Measurements from ENCODE around the gene BMP4.

BMP4 gene

DNA sequence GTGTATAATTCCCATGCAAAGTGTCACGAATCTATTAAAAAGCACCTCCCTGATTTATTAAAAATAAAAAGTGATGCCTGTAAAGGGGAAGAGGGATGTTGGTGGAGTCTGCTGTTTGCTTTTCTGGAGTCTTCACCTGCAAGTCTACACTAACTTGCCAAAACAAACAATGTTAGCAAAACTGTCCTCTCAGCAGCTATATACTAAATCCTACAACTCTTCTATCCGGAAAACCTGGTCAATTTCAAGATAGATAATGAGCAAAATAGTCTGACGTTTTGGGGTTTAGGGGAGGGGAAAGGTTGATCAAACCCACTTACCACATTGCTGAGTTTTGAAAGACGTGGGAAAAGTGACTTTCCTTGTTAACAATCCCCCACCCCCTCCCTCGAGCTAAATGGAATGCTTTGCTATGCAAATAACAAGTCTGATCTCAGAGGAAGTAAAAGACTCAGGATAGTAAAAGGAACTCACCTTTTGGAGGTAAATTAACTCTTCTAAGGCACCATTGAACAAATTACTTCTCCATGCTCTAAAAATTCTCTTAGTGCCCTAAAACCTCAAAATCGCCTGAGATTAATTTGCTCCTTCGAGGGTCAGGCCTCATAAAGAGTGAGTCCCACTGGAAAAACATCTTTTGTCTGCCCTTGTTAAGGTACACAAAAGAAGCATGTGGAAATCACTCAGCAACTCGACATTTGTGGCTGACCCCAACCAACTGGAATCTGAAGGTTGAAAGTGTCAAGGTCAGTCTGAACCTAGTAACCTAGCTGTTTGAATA is 13.5 kb downstream of the BMP4 start:
- no peak for DNase-seq

DNA sequence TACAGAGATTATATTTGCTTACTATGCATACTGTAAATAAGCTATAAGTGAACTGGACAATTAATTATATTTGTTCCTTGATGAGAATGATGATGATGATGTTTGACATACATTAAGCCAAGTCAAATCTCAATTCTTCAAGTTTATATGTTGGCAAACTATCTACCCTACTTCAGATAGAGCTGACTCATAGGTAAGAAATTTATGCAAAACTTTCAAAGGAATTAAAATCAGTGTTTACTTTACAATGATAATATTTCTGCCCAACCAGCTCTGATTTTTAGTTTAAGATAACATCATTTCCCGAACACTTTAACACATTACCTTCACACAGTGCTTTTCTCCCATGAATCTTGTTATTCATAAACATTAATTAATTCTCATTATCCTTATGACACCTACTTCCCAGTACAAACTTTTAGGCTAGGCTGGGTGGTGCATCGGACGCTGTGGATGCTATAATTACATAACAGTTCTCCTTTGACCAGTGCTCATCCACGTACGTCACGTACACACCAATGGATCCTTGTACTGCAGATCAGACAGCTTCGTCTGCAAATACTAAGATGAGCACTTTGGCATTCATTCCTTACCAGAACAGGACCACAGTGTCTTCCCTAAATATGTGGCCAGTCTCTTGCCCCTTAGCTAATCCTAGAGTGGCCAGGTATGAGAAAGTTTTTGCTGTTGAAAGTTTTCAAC is 18.3 kb downstream of the BMP4 start:
- no peak for DNase-seq

DNA sequence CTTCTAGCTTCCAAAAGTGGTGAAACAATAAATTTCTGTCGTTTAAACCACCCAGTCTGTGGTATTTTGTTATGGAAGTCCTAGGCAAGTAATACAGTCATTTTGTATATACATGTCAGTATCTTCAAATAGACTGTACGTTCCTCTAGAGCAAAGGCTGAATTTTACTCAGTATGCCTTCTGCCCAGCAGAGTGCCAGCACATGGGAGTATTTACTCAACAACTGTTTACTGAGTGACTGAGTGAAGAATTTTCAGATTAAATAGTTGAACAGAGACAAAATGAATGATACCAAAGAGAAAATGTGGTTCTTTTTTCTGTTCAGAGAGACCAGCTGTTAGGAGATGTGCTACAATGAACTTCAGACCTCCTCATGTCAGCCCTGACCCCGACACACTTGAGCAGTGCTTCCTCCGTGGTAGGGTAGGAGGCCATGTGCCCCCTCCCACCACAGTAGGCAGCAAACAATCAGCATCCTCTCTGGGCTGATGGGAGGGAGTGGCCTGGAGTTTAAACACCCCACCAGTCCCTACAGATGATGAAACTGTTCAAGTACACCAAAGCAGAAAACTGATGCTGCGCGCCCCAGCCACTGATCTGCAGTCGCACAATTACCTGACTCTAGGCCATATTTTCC is 21.7 kb downstream of the BMP4 start:
- no peak for DNase-seq

DNA sequence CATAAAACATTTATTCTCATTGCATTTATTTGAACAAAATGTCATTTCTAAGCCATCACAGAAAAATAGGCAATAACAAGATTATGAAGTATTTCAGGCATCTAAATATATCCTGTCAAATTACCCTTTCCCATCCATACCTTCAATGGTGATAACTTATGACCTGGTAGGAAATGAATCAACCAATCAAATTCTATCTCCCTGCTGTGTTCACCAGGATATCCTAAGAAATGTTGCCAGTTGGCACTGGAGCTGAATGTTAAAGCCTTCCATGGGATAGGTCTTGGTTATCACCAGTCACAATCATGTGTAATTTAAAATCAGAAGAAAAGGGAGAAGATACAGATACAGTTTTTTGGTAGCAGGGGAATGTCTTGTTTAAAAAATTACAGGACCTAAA is 23.7 kb downstream of the BMP4 start:
- DNase-seq, result no peak

DNA sequence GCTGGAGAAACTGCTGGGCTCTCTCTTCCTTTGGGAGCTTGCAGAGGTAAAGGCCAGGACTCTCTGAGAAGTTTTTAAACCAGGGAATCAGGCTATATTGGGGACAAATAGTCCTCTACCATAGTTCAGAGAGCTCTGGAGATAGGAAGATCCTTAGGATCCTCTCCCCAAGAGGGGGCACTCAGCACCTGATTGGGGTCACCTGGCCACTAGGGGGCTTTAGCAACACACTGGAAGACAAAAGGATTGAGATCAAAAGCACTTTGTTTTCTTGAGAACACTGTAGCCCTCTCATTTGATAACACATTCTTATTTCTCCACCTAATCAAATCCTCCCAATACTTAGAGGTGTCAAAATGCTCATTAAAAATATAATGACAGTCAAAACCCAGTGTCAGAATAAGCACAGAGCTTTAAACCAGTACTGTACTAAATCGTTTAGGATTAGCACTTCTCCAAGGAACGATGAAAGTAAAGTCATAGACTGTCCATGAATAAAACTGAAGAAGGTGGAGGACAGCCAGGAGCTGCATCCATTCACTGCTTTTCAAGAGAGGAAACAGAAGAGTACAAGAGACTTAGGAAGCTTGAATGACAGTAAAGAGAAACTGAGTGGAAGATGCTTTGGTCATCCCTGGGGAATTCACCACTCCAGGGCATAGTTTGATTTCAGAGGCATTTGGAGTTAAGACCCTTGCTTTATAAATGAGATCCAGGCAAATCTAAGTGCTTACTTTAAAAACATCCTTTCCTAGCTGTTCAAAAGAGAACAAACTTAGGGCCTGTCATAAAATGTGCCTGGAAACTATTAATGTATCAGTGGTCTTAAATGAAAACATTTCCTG is 26.5 kb downstream of the BMP4 start:
- no peak for DNase-seq

DNA sequence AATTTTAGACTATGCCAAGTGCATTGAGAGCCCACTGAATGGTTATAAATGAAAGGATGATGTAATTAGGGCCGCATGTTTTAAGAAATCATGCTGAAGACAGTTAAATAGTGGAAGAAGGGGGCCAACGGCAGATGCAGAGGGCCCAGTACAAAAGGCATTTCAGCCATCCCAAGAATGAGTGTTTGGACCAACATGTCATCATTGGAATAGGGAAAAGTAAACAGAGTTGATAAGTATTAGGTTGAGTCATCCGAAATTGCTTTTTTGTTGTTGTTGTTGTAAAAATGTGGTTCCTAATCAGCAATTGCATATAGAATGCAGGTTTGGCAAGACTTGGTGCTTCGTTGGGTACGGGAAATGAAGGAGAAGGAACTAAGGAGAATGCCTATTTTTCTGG is 29.5 kb downstream of the BMP4 start:
- no peak for DNase-seq

DNA sequence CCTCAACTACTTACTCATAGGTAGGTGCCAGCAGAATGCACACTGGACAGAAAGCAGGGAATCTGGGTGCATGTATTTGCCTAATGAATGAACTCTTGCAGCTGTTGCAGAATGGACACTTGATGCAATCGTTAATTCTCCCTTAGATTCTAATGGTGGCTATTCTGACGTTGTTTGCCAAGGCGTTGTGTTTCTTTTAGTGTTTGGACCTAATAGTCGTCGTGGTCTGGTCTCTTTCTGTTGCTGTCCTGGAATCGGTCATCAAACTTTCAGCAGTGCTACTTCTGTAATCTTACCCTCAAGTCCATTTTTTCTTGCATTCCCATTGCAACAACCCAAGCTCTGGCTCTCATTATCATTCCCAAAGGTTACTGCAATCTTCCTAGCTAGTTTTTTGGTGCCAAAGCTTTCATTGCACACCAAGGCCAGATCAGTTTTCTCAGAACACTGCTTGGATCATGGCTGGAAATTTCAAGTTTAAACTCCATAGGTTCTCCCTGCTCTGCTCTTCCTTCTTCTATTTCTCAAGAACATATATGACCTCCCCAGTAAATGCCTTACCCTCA is 31.3 kb downstream of the BMP4 start:
- DNase-seq, result no peak

DNA sequence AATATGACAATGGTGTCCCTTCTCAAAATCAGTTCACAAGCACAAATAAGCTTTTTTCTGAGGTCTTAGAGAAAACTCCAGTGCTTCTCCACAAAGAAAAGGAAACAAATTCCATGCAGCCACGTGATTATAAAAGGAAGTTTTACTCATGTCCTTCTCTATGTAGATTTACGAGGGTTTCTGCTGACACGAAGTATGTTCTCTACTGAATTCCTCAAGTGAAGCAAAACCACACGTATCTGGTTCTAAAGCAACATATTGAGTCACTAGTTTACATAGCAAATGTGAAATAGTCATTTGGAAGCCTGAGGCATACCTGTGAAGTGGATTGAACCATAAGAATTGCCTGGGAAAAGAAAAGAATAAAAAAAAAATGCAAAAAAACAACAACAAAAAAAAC is 31.9 kb downstream of the BMP4 start:
- no peak for DNase-seq

DNA sequence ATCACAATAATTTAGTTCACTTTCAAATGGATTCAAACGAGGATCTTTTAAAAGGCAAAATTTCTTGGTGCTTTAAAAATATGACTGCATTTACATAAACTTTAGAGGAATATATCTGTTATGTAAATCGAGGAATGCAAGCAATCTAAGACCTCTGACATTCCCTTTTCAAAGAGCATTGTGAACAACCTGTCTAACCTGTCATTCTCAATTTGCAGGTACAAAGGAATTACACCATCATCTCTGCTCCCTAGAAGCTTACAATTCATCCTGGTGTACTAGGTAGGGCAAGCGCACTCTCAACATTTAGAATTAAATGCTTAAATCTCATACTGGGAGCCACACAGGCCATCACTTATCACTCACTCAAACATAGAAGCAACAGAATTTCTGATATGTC is 35.6 kb downstream of the BMP4 start:
- DNase-seq, result no peak

DNA sequence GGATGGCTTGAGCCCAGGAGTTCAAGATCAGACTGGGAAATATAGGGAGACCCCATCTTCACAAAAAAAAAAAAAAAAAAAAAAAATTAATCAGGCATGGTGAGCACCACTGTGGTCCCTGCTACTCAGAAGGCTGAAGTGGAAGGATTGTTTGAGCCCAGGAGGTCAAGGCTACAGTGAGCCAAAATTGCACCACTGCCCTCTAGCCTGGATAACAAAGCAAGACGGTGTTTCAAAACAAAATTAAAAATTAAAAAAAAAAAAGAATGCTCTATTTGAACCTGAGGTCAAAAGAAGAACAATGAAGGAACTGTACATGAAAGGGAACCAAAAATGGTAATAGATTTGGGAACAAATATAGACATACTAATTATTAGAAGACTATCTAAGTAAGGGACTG is 40.4 kb downstream of the BMP4 start:
- no peak for DNase-seq

DNA sequence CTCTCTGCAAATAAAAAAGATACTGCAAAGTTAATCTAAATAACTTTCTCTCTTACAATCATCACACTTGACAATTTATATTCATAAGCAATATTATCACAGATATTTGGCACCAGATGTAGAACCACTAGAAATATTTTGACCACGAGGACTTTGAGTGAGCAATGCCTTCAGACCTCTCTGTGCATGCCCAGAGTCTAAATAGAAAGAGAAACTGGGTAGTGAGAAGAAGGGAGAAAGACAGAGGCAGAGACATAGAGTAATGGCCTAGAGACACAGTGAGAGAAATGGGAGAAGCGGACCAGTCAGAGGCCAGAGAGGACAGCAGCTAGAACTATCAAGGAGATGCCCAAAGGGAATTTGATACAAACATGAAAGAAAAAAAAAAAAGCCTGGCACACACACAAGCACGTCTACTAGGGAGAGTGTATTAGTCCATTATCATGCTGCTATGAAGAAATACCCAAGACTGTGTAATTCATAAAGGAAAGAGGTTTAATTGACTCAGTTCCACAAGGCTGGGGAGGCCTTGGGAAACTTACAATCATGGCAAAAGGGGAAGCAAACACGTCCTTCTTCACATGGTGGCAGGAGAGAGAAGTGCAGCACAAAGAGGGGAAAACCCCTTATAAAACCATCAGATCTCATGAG is 41.1 kb downstream of the BMP4 start:
- no peak for DNase-seq

DNA sequence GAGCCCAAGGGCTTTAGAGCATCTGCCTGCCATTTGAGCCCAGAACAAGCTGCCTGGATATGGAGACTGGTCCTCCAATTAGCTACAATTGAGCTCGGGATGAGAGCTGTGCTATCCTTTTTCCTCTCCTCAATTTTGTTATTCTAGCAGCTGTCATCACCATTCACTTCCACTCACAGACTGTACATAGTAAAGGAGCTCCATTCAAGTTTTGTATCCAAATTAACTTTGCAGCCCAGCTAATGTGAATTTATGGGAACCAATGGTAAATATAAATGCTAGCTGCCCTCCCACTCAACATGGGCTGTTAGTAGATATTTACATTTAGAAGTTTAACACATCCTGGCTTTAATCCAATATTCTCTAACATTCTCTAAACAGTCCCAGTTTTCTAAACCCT is 44.6 kb downstream of the BMP4 start:
- no peak for DNase-seq

DNA sequence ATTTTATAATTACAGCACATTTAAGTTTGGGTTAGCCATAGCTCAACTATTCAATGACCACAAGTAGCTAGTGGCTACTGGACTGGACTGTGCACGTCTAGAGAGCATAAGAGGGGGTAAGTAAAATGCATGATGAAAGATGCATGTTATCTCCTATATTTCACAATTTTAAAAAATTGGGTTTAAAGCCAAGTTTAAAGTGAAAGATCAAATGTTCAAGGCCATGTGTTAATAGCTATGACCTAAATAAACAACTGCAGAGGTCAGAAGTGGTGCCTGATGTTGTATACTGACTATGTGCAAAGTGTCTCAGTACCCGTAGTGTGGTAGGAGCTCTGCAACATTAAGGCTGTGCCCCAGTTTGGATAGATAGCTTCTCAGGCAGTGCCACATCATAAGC is 48.2 kb downstream of the BMP4 start:
- DNase-seq, result no peak

DNA sequence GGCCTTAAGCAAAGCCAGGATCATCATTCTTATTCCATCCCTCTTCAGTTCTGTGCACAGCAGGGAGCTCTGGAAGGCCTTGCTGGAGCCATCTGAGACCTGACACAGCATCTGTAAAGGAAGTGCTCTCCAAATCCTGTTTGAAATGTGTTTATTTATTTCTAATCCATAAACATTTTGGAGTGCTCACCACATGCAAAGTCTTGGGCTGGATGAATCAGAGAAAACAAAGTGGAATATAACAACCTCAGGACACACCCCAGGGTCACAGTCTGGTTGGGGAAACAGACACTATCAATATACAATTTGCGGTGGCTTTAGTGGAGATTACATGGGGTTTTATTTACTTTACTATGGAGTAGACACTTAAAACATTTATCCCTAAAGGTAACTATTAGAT is 54.3 kb downstream of the BMP4 start:
- DNase-seq, result no peak

DNA sequence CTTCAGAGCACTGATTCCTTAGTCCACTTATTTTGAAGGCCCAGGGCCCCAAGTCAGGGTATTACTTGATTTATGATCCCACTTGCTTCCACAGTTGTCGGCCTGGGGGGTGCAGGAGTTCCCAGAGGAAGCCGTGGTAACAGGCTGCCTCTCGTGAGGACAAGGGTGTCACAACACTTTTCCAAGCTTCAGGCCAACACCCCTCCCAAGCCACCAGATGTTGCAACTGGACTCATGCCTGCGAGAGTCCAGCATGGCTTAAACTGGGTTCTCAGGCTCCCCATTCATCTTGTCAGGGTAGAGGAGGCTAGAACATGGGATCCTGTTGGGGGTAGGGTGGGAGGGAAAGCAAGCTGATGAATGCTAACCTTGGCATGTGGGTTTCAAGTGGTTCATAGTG is 56.1 kb downstream of the BMP4 start:
- DNase-seq, result no peak

Data from activated effector memory CD4-positive, alpha-beta T cell treated with Interleukin-2 at 50 U/mL for 16 hours (primary cell).